Fibroblast of skin of left quadriceps (primary cell): ENCODE results near the gene MESP2.
A peak's percentile ranks its signal among the peaks of the same experiment; 100 is the strongest.

Source experiments
- DNase-seq, 2 experiments: peaks; one replicate each; pipeline ENCODE4 v3.0.0-alpha.2; 2013; ENCODE audit warnings: low read depth in 2 of 2

Gene MESP2

GRCh38 chr15:89776274-89777072 is at the start of gene MESP2:
TSS of gene MESP2 (plus strand) at chr15:89776332. CDS start at chr15:89776358, 26 bp downstream.
- no peak for DNase-seq

GRCh38 chr15:89728254-89728653 is 47.9 kb upstream of the MESP2 start:
- DNase-seq: no peak

GRCh38 chr15:89731275-89731674 is 44.9 kb upstream of the MESP2 start:
- DNase-seq: no peak

GRCh38 chr15:89732451-89733172 is 43.5 kb upstream of the MESP2 start:
- no peak for DNase-seq

GRCh38 chr15:89735773-89736172 is 40.4 kb upstream of the MESP2 start:
- no peak for DNase-seq

GRCh38 chr15:89740137-89740536 is 36.0 kb upstream of the MESP2 start:
- DNase-seq: peak; percentile 43 to 48

GRCh38 chr15:89743011-89743410 is 33.1 kb upstream of the MESP2 start:
- DNase-seq: no peak

GRCh38 chr15:89743594-89743993 is 32.5 kb upstream of the MESP2 start:
- no peak for DNase-seq

- DNase-seq: no peak
Observed at GRCh38 chr15:89745131-89745530, 31.0 kb upstream of the MESP2 start.

GRCh38 chr15:89745768-89746167 is 30.4 kb upstream of the MESP2 start:
- no peak for DNase-seq

GRCh38 chr15:89746386-89746780 is 29.7 kb upstream of the MESP2 start:
- no peak for DNase-seq

- DNase-seq: no peak
Observed at GRCh38 chr15:89747708-89748682, 28.1 kb upstream of the MESP2 start.

- no peak for DNase-seq
Observed at GRCh38 chr15:89749054-89749453, 27.1 kb upstream of the MESP2 start.

- DNase-seq: no peak
Observed at GRCh38 chr15:89749526-89749925, 26.6 kb upstream of the MESP2 start.

- DNase-seq: no peak
Observed at GRCh38 chr15:89749951-89750559, 26.1 kb upstream of the MESP2 start.

- DNase-seq: peak; percentile 67 to 70
Observed at GRCh38 chr15:89750560-89751542, 25.3 kb upstream of the MESP2 start, which contains the start of gene MESP1. TSS of gene MESP1 (minus strand) at chr15:89751249. CDS start at chr15:89751231, 18 bp downstream.

GRCh38 chr15:89751748-89752147 is 24.4 kb upstream of the MESP2 start:
- no peak for DNase-seq

GRCh38 chr15:89753855-89754254 is 22.3 kb upstream of the MESP2 start:
- no peak for DNase-seq

- no peak for DNase-seq
Observed at GRCh38 chr15:89754361-89755154, 21.6 kb upstream of the MESP2 start.
